Thyroid gland (tissue), 4 donors: ENCODE results near the gene DR1. TPM values are rescaled to one million over a fixed set of nuclear protein-coding genes. Genes with fewer than 3 reads are reported as not detected.

Experiments
- DNase-seq, 2 donors: peaks; one replicate each; pipeline ENCODE4 v3.0.0-alpha.2; 2019
- H3K27ac ChIP-seq, 3 donors: fragments of 200-600 bp; sonication (generic); 1 replicate in 2 of 3; 2 replicates in 1 of 3; pipeline ENCODE4 v1.5.1; 2016 to 2019; ENCODE audit warnings: mild to moderate bottlenecking in 1 of 3, moderate library complexity in 1 of 3
- H3K27me3 ChIP-seq: fragments of 200-600 bp; sonication (generic); one replicate; pipeline ENCODE4 v1.5.1; 2019
- H3K36me3 ChIP-seq, 2 donors: fragments of 200-600 bp; sonication (generic); one replicate each; pipeline ENCODE4 v1.5.1; 2016 to 2019
- H3K4me1 ChIP-seq, 2 donors: fragments of 200-600 bp; sonication (generic); one replicate each; pipeline ENCODE4 v1.5.1; 2017 to 2019
- H3K4me3 ChIP-seq, 3 donors: fragments of 200-600 bp; sonication (generic); replicated peaks in 1 of 3; 1 replicate in 2 of 3; 2 replicates in 1 of 3; pipeline ENCODE4 v1.5.1; 2016; ENCODE audit warnings: mild to moderate bottlenecking in 1 of 3
- H3K9me3 ChIP-seq: fragments of 200-600 bp; sonication (generic); one replicate; pipeline ENCODE4 v1.5.1; 2017
- POLR2A ChIP-seq, 2 donors: fragments of 450-650 bp; IDR thresholded peaks; one replicate each; pipeline ENCODE4 v1.6.1; 2017; ENCODE audit warnings: antibody characterized with exemption in 2 of 2, mild to moderate bottlenecking in 2 of 2, moderate library complexity in 1 of 2
- WGBS, 2 donors: methylation state at CpG; one replicate each; pipeline ENCODE4 v1.1.5; 2017; 5-methylcytosine and 5-hydroxymethylcytosine counted together
- intact Hi-C: fragments of 100-400 bp; cut with DNase I; formaldehyde crosslinking; loops from one replicate; pipeline ENCODE4 v1.15.1; 2023
- total RNA-seq, 4 donors: library from RNA; depleted of rRNA; stranded (reverse); fragments of >200 nt; gene quantifications; one replicate each; pipeline ENCODE4 v1.2.3, GENCODE V29; 2016
- TF ChIP-seq, protein P1 (sequence below), 6 experiments: fragments of 200-600 bp in 3 of 6; fragments of 450-650 bp in 3 of 6; sonication (generic) in 3 of 6; IDR thresholded peaks; one replicate each; pipeline ENCODE4 v1.5.1; 2016 to 2019; ENCODE audit warnings: antibody characterized with exemption in 6 of 6, mild to moderate bottlenecking in 2 of 6, inconsistent platforms in 1 of 6, moderate library complexity in 1 of 6

The DR1 gene
- total RNA-seq, result 10 to 100 TPM; 31.2 to 47.4 (median 34.1) TPM

DNA sequence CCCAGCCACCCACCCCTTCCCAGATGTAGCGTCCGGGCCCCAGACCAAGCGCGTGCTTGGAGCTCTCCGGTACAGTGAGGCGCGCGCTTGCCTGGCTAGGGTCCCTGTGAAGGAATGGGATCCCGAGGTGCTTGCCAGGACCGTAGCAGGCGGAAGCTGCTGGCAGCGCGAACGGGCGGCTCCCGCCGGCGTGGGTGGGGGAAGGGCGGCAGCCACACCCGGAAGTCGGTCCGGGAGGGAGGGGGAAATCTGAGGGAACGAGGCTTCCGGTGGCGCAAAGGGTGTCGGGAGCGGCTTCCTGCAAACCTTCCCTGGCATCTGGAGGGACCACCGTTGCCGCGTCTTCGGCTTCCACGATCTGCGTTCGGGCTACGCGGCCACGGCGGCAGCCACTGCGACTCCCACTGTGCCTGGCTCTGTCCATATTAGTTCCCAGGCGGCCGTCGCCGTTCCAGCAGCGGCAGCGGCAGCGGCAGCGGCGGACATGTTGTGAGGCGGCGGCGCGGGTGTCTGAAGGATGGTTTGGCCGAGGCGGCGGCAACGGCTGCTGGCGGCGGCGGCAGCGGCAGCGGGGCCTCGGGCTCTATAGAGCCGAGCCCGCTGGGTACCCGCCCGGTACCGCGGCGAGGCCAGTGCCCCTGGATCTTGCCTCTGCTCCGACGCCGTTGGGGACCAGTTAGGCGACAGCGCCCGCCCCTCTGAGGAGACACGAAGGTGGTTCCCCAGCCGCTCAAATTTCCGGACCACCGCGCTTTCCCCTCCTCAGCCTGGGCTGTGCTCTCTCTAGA, at the start of gene DR1:
DR1 (plus strand) TSS at position 275 of the 788 bp plus-strand sequence. CDS start 739 bp downstream, outside the sequence.
- Histone ChIP-seq H3K9me3 (no peaks in the 10 kb centered on the region), H3K27ac (peak within 1 kb of the TSS; percentile 86 to 95 (median 94)), H3K4me1 (peaks cover 10 to 20% of the 10 kb centered on the region in 2 donors), H3K27me3 (no peaks in the 10 kb centered on the region), H3K36me3 (no peaks in the 10 kb centered on the region), H3K4me3 (peak within 1 kb of the TSS; percentile 39 to 98 (median 95))
- 0 to 1% methylated on average over 13 to 40 of the region's 80 CpGs for WGBS, 2 donors
- intact Hi-C loops, result no loop called here
- peak; percentile 92 to 95 for DNase-seq
- TF ChIP-seq POLR2A (IDR thresholded peaks at IDR 0.05), result peak; percentile 59 to 93
- TF ChIP-seq, protein P1, sequence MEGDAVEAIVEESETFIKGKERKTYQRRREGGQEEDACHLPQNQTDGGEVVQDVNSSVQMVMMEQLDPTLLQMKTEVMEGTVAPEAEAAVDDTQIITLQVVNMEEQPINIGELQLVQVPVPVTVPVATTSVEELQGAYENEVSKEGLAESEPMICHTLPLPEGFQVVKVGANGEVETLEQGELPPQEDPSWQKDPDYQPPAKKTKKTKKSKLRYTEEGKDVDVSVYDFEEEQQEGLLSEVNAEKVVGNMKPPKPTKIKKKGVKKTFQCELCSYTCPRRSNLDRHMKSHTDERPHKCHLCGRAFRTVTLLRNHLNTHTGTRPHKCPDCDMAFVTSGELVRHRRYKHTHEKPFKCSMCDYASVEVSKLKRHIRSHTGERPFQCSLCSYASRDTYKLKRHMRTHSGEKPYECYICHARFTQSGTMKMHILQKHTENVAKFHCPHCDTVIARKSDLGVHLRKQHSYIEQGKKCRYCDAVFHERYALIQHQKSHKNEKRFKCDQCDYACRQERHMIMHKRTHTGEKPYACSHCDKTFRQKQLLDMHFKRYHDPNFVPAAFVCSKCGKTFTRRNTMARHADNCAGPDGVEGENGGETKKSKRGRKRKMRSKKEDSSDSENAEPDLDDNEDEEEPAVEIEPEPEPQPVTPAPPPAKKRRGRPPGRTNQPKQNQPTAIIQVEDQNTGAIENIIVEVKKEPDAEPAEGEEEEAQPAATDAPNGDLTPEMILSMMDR (IDR thresholded peaks at IDR 0.05), result no peak

DNA sequence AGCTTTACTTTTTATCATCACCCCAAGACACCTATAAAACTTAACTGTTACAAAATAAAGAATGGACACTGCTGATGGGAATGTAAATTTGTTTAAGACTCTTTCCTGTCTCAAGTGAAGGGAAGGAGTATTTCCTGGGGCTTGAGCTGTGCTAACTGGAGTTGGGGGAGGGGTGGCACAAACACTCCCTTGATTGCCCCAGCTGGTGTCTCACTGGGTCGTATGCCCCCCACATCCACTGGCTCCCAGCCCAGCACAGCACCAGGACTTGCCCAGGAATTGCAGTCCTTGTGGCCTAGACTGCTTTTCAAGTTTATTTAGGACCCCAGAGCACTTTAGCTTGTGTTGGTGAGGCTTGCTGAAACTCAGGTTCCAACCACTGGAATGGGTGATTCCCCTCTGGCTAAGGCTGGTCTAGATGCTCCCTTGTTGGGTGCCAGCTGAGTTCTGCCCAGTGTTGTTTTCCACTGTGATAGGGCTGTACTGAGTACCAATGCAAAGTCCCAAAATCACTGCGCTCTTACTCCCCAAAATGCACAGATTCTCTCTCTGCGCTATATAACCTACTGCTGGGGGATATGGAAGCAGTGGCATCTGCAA, 49.1 kb upstream of the DR1 start:
- 69 to 78% methylated on average over 3 of the region's 3 CpGs for WGBS, 2 donors
- H3K27ac ChIP-seq, result no peak overlapping the region
- no peaks in the 10 kb centered on the region for H3K4me1 ChIP-seq
- H3K9me3 ChIP-seq, result no peaks in the 10 kb centered on the region
- H3K36me3 ChIP-seq, result no peaks in the 10 kb centered on the region
- DNase-seq, result no peak
- TF ChIP-seq, protein P1 (IDR thresholded peaks at IDR 0.05), result no peak
- TF ChIP-seq POLR2A (IDR thresholded peaks at IDR 0.05), result no peak
- intact Hi-C loops, result no loop called here
- no peaks in the 10 kb centered on the region for H3K27me3 ChIP-seq
- no peak overlapping the region for H3K4me3 ChIP-seq

DNA sequence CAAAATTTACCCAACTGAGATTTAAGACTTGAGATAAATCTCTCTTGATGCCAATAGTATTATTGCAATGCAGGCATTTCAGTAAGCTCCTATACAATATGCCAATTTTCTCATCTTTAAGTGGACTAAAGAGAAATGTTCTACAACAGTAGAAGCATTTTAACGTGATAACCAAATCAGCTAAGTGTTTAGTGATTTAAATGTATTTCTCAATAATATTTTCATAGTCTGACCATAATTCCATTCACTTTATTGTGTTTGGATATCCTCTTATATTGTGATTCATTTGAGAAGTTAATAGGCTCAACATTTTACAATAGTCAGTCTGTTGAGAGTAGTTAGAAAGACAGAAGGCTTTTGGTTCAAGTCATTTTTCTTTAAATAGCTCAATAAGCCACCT, 44.6 kb upstream of the DR1 start:
- no peak for DNase-seq
- TF ChIP-seq, protein P1 (IDR thresholded peaks at IDR 0.05), result no peak
- no peak for TF ChIP-seq POLR2A (IDR thresholded peaks at IDR 0.05)
- no peaks in the 10 kb centered on the region for H3K36me3 ChIP-seq
- H3K4me1 ChIP-seq, result no peaks in the 10 kb centered on the region
- 87 to 88% methylated on average over 1 of the region's 1 CpG for WGBS, 2 donors
- no peaks in the 10 kb centered on the region for H3K9me3 ChIP-seq
- no peak overlapping the region for H3K27ac ChIP-seq
- intact Hi-C loops, result loop anchor here (10.0 kb wide), 1 partner anchor 544 kb away; no protein-coding TSS in a partner anchor
- H3K27me3 ChIP-seq, result no peaks in the 10 kb centered on the region
- no peak overlapping the region for H3K4me3 ChIP-seq

GRCh38 chr1:93302078-93302477, 43.6 kb upstream of the DR1 start:
- Histone ChIP-seq H3K4me3 (no peak overlapping the region), H3K4me1 (no peaks in the 10 kb centered on the region), H3K27me3 (no peaks in the 10 kb centered on the region), H3K9me3 (no peaks in the 10 kb centered on the region), H3K36me3 (no peaks in the 10 kb centered on the region), H3K27ac (no peak overlapping the region)
- no peak for TF ChIP-seq POLR2A (IDR thresholded peaks at IDR 0.05)
- TF ChIP-seq, protein P1 (IDR thresholded peaks at IDR 0.05), result no peak
- intact Hi-C loops, result loop anchor here (10.0 kb wide), 1 partner anchor 543 kb away; no protein-coding TSS in a partner anchor
- no peak for DNase-seq
- WGBS, 2 donors, result 51 to 60% methylated on average over 5 of the region's 5 CpGs

GRCh38 chr1:93304716-93305138, 41.0 kb upstream of the DR1 start:
- 35 to 40% methylated on average over 2 of the region's 2 CpGs for WGBS, 2 donors
- no peak overlapping the region for H3K27ac ChIP-seq
- no peaks in the 10 kb centered on the region for H3K36me3 ChIP-seq
- no peak for TF ChIP-seq POLR2A (IDR thresholded peaks at IDR 0.05)
- TF ChIP-seq, protein P1 (IDR thresholded peaks at IDR 0.05), result peak; percentile 66 to 89 (median 83)
- H3K4me1 ChIP-seq, result no peaks in the 10 kb centered on the region
- H3K9me3 ChIP-seq, result no peaks in the 10 kb centered on the region
- peak; percentile 33 to 44 for DNase-seq
- intact Hi-C loops, result loop anchor here (10.0 kb wide), 1 partner anchor 540 kb away; no protein-coding TSS in a partner anchor
- H3K27me3 ChIP-seq, result no peaks in the 10 kb centered on the region
- no peak overlapping the region for H3K4me3 ChIP-seq
